ENCODE measurements around the gene NDOR1.

The NDOR1 gene

DNA sequence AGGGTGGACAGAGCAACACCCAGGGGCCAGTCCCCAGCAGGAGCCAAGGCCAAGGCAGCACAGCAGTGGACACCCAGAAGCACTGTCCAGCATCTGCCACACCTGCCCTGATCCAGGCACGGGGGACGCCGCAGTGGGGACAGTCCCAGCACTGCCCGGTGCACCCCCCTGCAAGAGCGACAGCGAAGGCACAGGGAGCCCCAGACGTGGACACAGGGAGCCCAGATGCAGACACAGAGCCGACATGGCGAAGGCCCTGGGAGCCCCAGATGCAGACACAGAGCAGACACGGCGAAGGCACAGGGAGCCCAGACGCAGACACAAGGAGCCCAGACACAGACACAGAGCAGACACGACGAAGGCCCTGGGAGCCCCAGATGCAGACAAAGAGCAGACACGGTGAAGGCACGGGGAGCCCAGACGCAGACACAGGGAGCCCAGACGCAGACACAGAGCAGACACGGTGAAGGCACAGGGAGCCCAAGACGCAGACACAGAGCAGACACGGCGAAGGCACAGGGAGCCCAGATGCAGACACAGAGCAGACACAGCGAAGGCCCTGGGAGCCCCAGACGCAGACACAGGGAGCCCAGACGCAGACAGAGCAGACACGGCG is 21.4 kb upstream of the NDOR1 start:
- no peak for DNase-seq

DNA sequence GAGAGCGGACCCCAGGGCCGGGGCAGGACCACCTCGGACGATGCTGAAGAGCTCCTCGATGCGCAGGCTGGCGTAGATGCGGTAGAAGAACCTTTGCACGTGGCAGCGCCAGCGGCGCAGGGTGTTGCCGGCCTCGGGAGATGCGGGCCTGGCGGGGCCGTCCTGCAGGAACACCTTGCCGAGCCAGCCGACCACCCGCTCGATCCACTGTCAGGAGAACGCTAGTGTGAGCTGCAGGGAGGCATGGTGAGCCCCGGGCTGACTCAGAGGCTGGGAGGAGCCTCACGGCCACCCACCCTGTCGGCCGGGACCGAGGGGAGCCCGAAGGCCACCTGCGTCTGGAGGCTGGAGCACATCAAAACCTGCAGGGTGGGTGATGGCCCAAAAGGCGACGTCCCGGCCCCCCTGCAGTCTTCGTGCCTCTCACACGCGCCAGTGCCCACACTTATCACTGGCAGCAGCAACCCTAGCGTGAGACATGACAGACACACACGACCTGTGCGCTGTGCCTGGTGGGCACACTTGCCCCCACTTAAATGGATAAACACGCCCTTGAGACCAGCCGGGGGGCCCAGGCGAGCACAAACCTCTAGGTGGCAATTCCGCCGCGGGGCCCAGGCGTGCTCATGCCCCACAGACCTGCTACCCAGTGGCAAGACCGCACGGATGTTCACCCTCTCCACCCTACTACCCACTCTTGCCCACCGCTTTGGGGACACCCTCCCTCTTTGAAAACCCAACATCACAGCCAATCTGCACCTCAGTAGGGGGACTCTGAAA is 20.4 kb upstream of the NDOR1 start:
- DNase-seq: no peak

DNA sequence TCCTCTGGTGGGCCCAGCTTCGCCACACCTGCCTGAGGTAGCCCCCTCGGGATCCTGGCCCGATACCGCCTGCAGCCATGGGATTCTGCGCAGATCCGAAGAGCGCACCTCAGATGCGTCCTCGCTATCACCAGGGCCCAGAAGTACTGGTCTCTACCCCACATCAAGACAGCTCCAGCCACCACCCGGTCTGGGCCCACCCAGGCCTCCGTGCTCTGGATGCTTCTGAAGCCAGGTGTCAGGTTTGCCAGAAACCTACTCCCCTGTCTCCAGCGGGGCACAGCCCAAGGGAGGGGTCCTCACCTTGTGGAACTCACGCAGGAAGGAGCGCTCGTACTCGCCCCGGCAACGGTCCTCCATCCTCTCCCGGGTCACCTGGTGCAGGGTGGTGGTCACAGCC is 19.6 kb upstream of the NDOR1 start:
- no peak for DNase-seq

DNA sequence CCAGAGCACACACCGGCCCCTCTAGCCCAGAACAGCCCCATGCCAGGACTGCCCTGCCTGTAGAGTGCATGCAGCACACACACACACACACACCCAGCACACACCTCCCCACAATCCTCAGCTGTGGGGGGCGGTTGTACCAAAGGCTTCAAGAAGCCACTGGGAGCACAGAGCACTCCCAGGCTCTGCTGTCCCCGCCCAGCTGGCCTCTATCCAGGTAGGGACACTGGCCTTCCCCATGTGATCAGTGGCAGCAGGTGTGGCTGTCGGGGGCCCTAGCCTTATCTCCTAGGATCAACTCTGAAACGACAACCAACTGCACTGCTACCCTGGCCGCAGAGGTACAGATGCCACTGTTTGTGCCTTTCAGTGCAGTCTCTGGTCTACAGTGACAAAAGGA is 19.1 kb upstream of the NDOR1 start:
- no peak for DNase-seq

DNA sequence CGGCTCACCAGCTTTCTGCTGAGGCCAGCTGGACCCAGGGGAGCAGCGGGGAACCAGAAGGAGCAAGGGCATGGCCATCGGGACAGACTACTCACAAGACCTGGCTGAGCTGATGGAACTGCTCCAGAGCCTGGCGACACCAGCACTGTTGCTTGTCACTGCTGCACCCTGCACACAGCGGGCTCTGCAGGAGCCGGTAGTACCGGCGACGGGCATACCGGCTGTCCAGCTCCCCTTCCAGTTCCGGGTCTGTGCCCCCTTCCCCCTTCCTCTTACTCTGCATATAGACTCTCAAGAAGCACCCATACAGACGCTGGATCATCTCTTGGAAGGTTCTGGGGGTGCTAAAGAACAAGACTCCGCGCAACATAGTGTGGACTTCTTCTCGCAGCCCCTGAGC is 18.1 kb upstream of the NDOR1 start:
- no peak for DNase-seq

DNA sequence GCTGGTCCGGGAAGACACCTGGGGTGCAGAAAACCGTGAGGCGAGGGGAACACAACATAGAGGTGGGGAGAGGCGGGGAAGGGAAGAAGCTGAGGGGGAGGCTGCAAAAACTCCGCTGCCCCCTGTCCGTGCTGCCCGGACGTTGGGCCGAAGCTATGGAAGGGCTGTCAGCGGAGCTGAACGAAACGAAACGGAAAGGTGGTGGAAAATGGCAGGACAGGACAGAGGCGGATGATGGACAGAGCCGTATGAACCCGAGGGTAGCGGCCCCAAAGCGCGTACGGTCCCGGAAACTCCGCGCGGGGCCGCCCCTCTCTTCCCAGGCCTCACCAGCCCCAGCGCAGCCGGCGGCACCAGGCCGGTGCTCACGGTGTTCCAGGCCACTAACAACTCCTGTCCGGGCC is 17.4 kb upstream of the NDOR1 start:
- no peak for DNase-seq

DNA sequence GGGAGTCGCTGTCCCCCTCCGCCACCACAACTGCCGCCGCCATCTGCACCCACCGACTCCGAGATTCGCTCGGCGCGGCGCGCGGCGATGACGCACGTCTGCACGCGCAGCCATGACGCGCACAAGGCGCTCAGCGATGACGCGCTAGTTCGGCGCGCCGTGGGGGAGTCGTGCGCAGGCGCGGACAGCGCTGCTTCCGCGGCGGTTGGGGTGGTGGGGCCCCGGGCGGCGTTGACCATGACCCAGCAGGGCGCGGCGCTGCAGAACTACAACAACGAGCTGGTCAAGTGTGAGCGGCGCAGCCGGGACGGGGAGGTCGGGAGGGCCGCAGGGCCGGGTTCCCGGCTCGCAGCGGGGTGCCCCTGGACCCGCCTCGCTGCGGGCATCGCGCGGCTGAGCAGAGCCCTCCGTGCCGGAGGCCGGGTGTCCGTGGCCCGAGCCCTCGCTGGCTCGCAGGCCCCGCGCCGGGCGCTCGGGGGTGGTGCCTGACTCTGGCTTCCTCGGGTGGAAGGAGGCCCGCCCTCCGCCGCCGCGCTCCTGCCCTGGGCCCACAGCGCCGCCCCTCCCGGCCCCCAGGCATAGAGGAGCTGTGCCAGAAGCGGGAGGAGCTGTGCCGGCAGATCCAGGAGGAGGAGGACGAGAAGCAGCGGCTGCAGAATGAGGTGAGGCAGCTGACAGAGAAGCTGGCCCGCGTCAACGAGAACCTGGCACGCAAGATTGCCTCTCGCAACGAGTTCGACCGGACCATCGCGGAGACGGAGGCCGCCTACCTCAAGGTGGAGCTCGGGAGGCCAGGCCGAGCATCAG is 16.8 kb upstream of the NDOR1 start, which contains the start of the genes ANAPC2 and SSNA1:
ANAPC2 (minus strand) TSS at position 71 of the 807 bp plus-strand sequence; CDS start at position 43, 28 bp downstream.
SSNA1 (plus strand) TSS at position 187 of the 807 bp plus-strand sequence; CDS start at position 238, 51 bp downstream.
- DNase-seq: peak; percentile 66

DNA sequence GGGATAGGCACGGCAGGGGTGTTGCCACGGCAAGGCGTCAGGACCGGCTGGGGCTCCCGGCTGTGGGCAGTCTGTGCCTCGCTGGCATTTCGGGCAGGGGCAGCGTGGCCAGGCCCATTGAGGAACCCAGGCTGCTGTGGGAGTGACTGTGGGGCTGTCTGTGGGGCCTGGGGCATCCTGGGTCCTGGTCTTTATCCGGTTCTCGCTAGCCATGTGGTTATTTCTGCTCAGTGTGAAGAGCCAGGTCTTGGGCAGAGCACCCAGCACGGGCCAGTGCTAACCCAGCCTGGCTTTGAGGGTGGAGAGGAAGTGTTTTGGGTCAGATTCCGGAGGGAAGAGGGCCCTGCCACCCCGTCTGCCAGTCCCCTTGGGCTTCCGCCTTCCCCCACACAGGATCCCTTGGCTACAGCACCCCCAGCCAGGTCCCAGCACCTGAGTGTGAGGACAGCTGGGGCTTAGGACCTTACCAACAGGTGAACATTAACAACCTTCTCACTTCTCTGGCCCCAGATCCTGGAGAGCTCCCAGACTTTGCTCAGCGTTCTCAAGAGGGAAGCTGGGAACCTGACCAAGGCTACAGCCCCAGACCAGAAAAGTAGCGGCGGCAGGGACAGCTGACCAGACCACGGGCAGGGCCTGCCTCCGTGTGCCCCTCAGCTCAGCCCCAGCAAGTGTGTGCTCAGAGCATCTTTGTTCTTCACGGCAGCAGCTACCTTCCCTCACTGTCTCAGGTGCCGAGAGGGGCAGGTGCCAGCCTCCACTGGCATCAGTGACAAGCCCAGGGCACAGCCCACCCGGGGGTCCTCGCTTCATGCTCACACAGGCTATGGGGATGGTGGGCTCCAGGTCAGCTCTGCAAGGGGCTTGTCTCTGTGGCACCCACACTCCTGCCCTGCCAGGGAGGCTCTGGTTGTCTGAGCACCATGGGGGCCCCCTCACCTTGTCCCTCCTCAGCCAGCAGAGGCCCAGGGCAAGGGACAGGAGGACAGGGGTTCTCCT is 15.9 kb upstream of the NDOR1 start:
- no peak for DNase-seq

DNA sequence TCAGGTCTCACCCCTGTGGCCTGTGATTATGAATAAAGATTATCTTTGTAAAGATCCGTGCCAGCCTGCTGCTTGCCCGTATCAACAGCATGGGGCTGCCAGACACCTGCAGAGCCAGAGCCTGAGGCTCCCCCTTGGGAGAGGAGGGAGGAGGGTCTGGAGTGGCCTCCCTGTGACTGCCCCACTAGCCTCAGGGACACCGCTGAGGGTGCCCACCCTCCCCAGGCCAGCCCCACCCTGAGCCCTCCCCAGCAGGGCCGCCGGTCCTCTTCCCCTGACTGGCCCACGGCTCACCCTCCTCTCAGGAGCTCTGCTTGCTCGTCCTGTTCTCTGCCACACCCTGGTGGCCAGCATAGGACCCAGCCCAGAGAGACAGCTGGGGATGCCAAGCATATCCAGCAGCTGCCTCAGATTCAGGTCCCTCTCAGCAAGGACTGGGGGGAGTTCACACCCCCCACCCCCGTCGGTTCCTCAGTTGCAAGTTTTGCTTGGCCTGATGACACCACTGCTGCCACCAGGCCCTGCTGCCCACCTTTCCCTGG is 15.1 kb upstream of the NDOR1 start:
- DNase-seq: no peak

DNA sequence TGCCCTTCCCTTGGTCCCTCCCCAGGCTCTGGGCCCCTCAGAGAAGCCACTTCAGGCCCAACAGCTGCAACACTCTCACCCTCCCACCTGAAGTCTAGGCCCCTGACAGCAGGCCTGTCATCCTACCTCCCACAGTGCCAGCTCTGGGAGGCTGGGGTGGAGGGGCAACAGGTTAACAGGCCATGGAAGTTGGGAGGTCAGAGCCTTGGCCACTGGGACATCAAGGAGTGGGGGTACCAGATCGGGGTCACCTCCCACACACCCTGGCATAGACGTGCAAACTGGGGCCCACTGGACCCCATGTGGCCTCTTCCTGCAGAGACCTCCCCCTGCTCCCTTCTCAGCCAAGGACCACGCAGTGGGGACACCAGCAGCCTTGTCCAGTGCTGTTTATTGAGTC is 14.3 kb upstream of the NDOR1 start:
- DNase-seq: no peak

DNA sequence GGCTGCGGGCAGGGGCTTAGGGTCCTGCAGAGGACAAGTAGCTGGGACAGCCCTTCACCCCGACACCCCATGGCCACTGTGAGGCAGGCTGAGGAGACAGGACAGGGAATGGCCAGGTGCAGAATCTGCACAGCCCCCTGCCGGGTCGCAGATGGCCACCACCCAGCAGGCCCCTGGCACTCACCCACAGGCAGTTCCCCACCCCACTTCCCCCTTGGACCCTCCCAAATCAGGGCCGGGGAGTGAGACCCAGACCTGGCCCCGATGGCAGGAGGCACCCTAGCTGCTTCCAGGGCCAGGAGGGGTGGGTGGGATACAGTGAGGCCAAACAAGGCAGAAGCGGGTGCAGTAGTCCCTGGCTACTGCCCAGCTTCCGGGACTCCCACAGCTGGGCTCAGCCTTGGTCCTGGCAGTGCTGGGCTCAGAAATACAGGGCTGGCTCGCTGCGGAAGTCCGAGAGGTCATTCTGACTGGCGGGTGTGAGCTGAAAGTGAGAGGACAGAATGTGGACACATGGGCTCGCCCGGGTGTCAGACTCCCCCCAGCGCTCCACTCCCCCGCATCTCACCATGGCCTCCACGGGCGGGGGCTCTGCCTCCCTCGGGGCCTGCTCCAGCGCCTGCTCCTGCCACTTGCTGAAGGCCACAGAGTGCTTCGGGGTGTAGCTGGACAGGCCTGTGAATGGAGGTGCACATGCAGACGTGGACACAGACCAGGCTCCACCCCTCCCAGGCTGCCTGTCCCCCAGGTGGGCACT is 13.6 kb upstream of the NDOR1 start:
- no peak for DNase-seq

DNA sequence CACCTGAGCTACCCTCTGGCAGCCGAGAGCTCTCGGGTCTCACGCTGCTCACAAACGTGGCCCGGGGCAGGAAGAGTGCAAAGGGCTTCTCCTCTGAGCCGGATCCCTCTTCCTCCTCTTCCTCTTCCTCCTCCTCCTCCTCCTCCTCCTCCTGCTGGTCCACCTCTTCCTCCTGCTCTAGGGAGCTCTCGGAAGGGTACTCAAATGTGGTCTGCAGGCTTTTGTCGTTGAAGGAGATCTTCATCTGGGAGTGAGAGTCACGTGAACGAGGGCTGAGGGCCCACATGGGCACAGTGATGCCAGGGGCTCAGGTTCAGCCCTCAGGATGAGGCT is 13.1 kb upstream of the NDOR1 start:
- DNase-seq: no peak

DNA sequence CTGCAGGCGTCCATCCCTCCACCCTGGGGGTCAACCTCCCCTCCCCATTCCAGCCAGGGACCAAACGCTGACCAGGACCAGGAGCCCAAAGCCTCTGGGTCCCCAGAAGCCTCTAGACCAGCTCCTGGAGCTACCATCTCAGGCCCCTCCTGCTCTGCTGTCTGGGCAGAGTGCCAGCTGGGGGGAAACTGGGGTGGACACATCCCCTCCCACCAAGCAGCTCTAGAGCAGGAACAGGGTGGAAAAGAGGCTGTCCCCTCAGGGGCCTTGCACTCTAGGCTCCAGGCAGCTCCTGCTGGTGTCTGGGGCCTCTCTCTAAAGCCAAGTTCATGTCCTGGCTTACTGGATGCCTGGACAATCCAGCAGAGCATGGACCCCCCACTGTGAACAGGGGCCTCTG is 12.6 kb upstream of the NDOR1 start:
- DNase-seq: no peak

DNA sequence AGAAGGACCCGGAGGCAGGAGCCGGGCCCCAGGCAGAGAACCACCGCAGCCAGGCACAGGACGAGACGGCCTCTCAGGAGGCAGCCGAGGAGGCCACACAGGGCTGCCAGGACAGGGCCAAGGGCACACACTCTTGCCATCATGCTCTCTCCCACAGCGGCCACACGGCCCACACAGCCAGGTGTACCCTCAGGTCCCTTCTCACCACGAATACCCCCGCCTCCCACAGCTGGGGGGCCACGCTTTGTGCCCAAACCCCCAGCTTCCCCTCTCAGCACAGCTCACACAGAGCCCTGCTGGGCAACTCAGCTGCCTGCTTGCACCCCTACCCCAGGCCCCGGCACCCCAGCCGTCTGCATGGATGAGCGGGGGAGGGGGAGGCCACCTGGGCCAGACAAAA is 11.7 kb upstream of the NDOR1 start:
- DNase-seq: no peak

DNA sequence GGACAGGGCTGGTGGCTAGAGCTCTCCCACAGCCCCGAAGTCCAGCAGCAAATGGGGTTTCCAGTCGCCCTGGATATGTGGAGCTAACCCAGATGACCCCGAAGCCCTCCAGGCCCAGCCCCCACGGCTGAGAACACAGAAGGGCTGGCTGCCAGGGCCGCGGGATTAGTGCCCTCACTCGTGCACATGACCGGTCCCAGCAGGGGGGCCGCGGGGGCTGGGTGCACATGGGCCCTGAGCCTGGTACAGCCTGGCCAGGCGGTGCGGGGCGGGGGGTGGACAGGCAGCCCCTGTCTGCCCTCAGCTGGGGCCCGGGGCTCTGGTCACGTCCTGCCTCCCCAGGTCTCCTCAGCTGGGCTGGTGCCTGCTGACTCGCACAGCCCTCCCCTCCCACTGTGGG is 11.1 kb upstream of the NDOR1 start:
- no peak for DNase-seq

DNA sequence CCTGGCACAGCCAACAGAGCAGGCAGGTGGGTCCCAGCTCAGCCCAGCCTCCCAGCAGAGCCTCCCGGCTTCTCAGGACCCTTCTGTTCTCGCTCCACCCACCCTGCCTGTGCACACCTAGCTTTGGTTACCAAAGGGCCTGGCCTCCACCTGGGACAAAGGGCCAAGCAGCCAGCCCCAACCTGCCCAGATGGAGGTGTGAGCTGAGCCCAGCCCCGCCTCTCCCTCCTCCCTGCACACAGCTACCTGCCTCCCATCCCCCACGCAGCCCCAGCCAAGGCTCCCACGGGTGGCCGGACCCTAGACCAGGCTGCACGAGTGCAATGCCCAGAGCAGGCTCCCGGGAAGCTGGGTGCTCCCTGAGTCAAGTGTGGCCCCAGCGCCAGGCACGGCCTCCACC is 10.6 kb upstream of the NDOR1 start:
- DNase-seq: no peak

DNA sequence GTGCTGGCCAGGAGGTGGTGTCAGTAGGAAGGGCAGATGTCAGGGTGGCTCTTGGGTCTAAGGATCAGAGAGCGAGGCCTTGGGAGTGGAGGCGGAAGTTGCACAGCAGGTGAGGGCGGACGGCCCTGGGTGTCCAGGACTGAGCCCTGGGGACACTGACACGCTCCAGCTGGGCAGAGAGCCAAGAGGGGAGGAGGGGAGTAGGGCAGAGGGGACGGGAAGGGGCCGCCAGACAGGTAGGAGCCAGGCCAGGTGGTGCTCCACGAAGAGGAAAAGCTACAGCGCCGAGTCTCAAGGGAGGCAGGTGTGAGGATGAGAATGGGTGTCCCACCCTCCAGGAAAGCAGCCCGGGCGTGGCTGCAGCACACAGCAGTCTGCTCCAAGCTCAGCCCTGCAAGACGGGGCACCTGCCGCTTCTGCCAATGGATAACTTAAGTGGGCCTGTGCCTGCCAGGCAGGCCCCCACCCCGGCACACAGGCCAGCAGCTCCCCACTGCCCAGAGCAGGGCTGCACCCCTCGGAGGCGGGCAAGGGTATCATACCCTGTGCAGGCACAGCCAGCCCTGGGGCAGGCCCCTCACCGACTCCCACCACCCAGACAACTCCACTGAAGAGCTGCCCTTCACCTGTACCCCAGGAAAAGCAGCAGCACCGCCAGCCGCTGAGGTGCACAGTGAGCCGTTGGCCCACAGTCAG is 9.8 kb upstream of the NDOR1 start:
- no peak for DNase-seq

DNA sequence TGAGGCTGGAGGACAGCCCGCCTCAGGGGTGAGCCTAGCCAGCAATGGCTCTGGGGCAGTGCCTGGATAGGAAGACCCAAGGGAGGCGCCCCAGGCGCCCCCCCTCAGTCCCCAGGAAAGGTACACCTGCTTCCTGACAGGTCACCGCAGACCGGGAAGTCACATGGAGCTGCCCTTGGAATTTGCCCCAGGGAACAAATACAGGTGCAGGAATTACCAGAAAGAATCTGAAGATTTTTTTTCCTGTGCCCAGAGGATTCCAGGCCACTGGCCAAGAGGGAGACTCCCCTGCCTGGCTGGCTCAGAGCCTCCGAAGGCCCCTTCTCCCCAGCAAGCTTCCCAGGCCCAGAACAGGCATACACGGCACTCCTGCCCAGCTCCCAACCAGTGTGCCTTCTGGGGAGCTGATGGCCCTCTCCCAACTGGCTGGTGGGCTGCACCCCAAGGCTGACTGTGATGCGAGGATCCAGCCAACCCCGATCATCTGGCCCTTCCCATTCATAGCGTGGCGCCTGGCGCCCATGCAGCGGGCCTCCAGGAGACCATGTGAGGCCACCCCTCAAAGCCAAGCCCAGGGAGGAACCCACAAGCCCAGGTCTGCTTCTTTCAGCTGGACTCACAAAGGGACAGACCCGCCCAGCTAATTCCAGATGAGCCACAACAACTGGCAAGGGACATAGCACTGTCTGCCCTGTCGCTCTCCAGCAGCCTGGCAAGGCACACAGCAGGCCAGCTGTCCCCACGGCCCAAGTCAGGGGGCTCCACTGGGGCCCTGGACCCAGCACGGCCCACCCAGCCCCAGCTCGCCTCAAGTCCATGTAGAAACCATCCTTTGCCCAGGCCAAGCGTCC is 7.2 kb upstream of the NDOR1 start:
- DNase-seq: no peak

DNA sequence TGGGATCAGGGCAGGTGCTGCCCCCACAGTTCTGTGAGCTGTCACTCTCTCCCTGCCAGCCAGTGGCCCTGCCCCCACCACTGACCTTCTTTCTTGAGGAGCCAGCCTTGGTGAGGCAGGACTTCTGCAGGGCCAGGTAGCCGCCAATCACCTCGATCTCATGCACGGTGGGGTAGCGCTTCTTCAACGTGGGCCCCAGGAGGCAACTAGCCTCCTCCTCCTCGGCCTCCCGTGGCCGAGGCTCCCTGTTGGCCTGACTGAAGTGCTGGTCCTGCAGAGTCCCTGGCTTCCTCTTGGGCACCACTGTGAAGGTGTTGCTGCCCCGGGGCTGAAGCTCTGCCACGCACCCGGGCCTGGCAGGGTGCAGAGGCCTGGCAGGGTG is 6.6 kb upstream of the NDOR1 start:
- no peak for DNase-seq
